ENCODE data around the gene TRAPPC3L. TPM values are rescaled to one million over a fixed set of nuclear protein-coding genes. Genes with fewer than 3 reads are reported as not detected.

TRAPPC3L gene
- total RNA-seq, 1 experiment from 2014 or later: not detected

GRCh38 chr6:116483616-116484015, 61.9 kb downstream of the TRAPPC3L start:
- WGBS (ENCODE audit: extremely low coverage, insufficient read length, low lambda C conversion rate): no CpG with 5 or more reads among the region's 2 CpGs
- peaks cover 0 to 1% (median 0%) of the 10 kb centered on the region in 3 experiments; a peak in 1 of 7 replicates for H3K36me3 Mint-ChIP-seq (ENCODE audit: insufficient read depth in 1 of 3, low read depth in 3 of 3)
- no peaks in the 10 kb centered on the region for H3K4me1 Mint-ChIP-seq

More at GRCh38 chr6:116483616-116484015, 61.9 kb downstream of the TRAPPC3L start:
- H3T11ph ChIP-seq (ENCODE audit: low read length): no peak overlapping the region
- Mint-ChIP-seq H3K27ac (no peak overlapping the region), H3K9me3 (peaks cover 2 to 3% of the 10 kb centered on the region in 2 experiments; a peak in 4 of 5 replicates), H3K27me3 (ENCODE audit: low read depth) (peaks cover 2% of the 10 kb centered on the region; the same call in 1 of the 2 replicates), H3K4me3 (no peak overlapping the region)
- no peak overlapping the region for H3K27ac ChIP-seq (ENCODE audit: insufficient read length, low read depth, low read length)
- no peak overlapping the region for H2AK5ac ChIP-seq (ENCODE audit: insufficient read length, low read length)
- no peak overlapping the region for H2BK20ac ChIP-seq (ENCODE audit: low read depth, low read length, poor library complexity, severe bottlenecking)
- H2AFZ ChIP-seq (ENCODE audit: low read length): no peak overlapping the region
- no peaks in the 10 kb centered on the region for H4K20me1 ChIP-seq (ENCODE audit: control insufficient read depth, insufficient read depth, insufficient read length)
- no peak overlapping the region for H3K14ac ChIP-seq (ENCODE audit: insufficient read depth, low read length)
- no peaks in the 10 kb centered on the region for H3K4me1 ChIP-seq (ENCODE audit: insufficient read depth, low read length)
- no peak overlapping the region for H2BK120ac ChIP-seq (ENCODE audit: low read depth, low read length, poor library complexity, severe bottlenecking)
- no peak for DNase-seq
- no peaks in the 10 kb centered on the region for H3K23me2 ChIP-seq (ENCODE audit: insufficient read length, low read depth, low read length, poor library complexity, severe bottlenecking)
- no peaks in the 10 kb centered on the region for H3K79me2 ChIP-seq (ENCODE audit: insufficient read depth, low read length)
- H3K4ac ChIP-seq (ENCODE audit: low read depth, low read length): no peak overlapping the region
- no peak overlapping the region for H2BK15ac ChIP-seq (ENCODE audit: low read depth, low read length)
- no peaks in the 10 kb centered on the region for H3K9me3 ChIP-seq (ENCODE audit: control insufficient read depth, low read depth, low read length)
- no peak overlapping the region for H4K91ac ChIP-seq (ENCODE audit: insufficient read length, low read depth, low read length)
- H4K5ac ChIP-seq (ENCODE audit: insufficient read length, low read depth, low read length): no peak overlapping the region
- TF ChIP-seq CTCF (conservative IDR thresholded peaks at IDR 0.05): no peak
- H2BK12ac ChIP-seq (ENCODE audit: insufficient read length, low read depth, low read length): no peak overlapping the region
- H3K9ac ChIP-seq (ENCODE audit: extremely low read depth, insufficient read length, low read length): no peak overlapping the region
- no peaks in the 10 kb centered on the region for H3K27me3 ChIP-seq (ENCODE audit: insufficient read depth, low read length)
- no peak overlapping the region for H3K4me2 ChIP-seq (ENCODE audit: insufficient read depth, insufficient read length, low read length)
- no peak overlapping the region for H2BK5ac ChIP-seq (ENCODE audit: insufficient read length, low read length)
- H3K56ac ChIP-seq (ENCODE audit: insufficient read length, low read depth, low read length): no peak overlapping the region
- no peak overlapping the region for H3K23ac ChIP-seq (ENCODE audit: insufficient read length, low read depth, low read length)
- no peaks in the 10 kb centered on the region for H3K79me1 ChIP-seq (ENCODE audit: insufficient read depth, low read depth, low read length, poor library complexity, severe bottlenecking)
- no peak overlapping the region for H4K8ac ChIP-seq (replicated peaks; ENCODE audit: insufficient read length, low read depth, low read length)
- no peak overlapping the region for H3K18ac ChIP-seq (ENCODE audit: insufficient read length, low read depth, low read length)

All from H9 (cell line).